Mesodermal cell (in vitro differentiated cells): ENCODE measurements around the gene LRRC25.
"Not testable (repeated sequence)": the region's sequence is repeated elsewhere in the genome, so short reads cannot be mapped to it uniquely, and the experiment has no call there.

Experiments
- H3K27ac ChIP-seq: 2 replicates; pipeline ENCODE4 v1.7.0; 2013; ENCODE audit warnings: mild to moderate bottlenecking, low read depth, low read length, moderate library complexity; ENCODE audit not compliant: severe bottlenecking
- H3K36me3 ChIP-seq: 2 replicates; pipeline ENCODE4 v1.7.1; 2013; ENCODE audit warnings: mild to moderate bottlenecking, low read length, moderate library complexity; ENCODE audit not compliant: control insufficient read depth, insufficient read depth
- H3K4me1 ChIP-seq: one replicate; pipeline ENCODE4 v1.7.1; 2013; ENCODE audit warnings: mild to moderate bottlenecking, low read length; ENCODE audit not compliant: insufficient read depth, control insufficient read depth, poor library complexity, severe bottlenecking
- H3K4me3 ChIP-seq: 2 replicates; pipeline ENCODE4 v1.7.0; 2013; ENCODE audit warnings: low read length, control low read depth, mild to moderate bottlenecking; ENCODE audit not compliant: insufficient read depth, poor library complexity, severe bottlenecking; ENCODE audit errors: extremely low read depth
- H3K9me3 ChIP-seq: 2 replicates; pipeline ENCODE4 v1.7.1; 2013; ENCODE audit warnings: mild to moderate bottlenecking, low read length, moderate library complexity; ENCODE audit not compliant: control insufficient read depth
- WGBS, 2 experiments: methylation state at CpG; one replicate each; pipeline ENCODE4 v1.1.5; 2013; ENCODE audit warnings: missing lambda C conversion rate in 2 of 2; ENCODE audit not compliant: insufficient coverage in 2 of 2; 5-methylcytosine and 5-hydroxymethylcytosine counted together

LRRC25 gene

GRCh38 chr19:18368504-18369222 lies 28.8 kb downstream of the LRRC25 start:
- no peaks in the 10 kb centered on the region for H3K9me3 ChIP-seq

GRCh38 chr19:18366021-18366435 lies 31.4 kb downstream of the LRRC25 start:
- no peaks in the 10 kb centered on the region for H3K9me3 ChIP-seq
- H3K4me3 ChIP-seq, result no peak overlapping the region
- WGBS, 2 experiments, result 100% methylated on average over 1 of the region's 2 CpGs; no CpG with 5 or more reads in 1 of the 2 experiments
- peaks cover 4% of the 10 kb centered on the region for H3K36me3 ChIP-seq
- H3K27ac ChIP-seq, result no peak overlapping the region
- H3K4me1 ChIP-seq, result peaks cover 37% of the 10 kb centered on the region

More at GRCh38 chr19:18368504-18369222, 28.8 kb downstream of the LRRC25 start:
- 88 to 94% methylated on average over 11 to 13 of the region's 15 CpGs for WGBS, 2 experiments
- Histone ChIP-seq H3K4me1 (peaks cover 36% of the 10 kb centered on the region), H3K27ac (no peak overlapping the region), H3K4me3 (no peak overlapping the region), H3K36me3 (no peaks in the 10 kb centered on the region)

GRCh38 chr19:18364826-18365528 lies 32.4 kb downstream of the LRRC25 start:
- 65 to 66% methylated on average over 8 to 13 of the region's 15 CpGs for WGBS, 2 experiments
- Histone ChIP-seq H3K4me1 (peaks cover 37% of the 10 kb centered on the region), H3K9me3 (no peaks in the 10 kb centered on the region), H3K4me3 (no peak overlapping the region), H3K36me3 (peaks cover 4% of the 10 kb centered on the region), H3K27ac (peak overlapping the region; percentile 94)

- peaks cover 31% of the 10 kb centered on the region for H3K4me1 ChIP-seq
- peak overlapping the region; percentile 94 for H3K27ac ChIP-seq
- WGBS, 2 experiments, result 82 to 83% methylated on average over 9 to 10 of the region's 11 CpGs
These were observed 33.1 kb downstream of the LRRC25 start for GRCh38 chr19:18364277-18364825.

GRCh38 chr19:18363787-18364186 lies 33.6 kb downstream of the LRRC25 start:
- no peak overlapping the region for H3K4me3 ChIP-seq
- H3K27ac ChIP-seq, result no peak overlapping the region
- WGBS, 2 experiments, result 88 to 94% methylated on average over 4 to 6 of the region's 6 CpGs
- H3K9me3 ChIP-seq, result no peaks in the 10 kb centered on the region
- H3K4me1 ChIP-seq, result peaks cover 25% of the 10 kb centered on the region
- peaks cover 6% of the 10 kb centered on the region for H3K36me3 ChIP-seq

More at GRCh38 chr19:18364277-18364825, 33.1 kb downstream of the LRRC25 start:
- H3K36me3 ChIP-seq, H3K9me3 ChIP-seq, H3K4me3 ChIP-seq: not testable (repeated sequence)

GRCh38 chr19:18362934-18363542 lies 34.4 kb downstream of the LRRC25 start:
- Histone ChIP-seq H3K27ac (no peak overlapping the region), H3K36me3 (peaks cover 6% of the 10 kb centered on the region), H3K9me3 (no peaks in the 10 kb centered on the region), H3K4me3 (no peak overlapping the region), H3K4me1 (peaks cover 23% of the 10 kb centered on the region)
- WGBS, 2 experiments, result 94 to 95% methylated on average over 11 to 14 of the region's 17 CpGs

GRCh38 chr19:18361646-18362045 lies 35.8 kb downstream of the LRRC25 start:
- Histone ChIP-seq H3K36me3 (peaks cover 18% of the 10 kb centered on the region), H3K27ac (no peak overlapping the region), H3K4me1 (peaks cover 23% of the 10 kb centered on the region), H3K9me3 (peaks cover 11% of the 10 kb centered on the region), H3K4me3 (no peak overlapping the region)
- WGBS, 2 experiments, result 89 to 96% methylated on average over 6 to 8 of the region's 8 CpGs

GRCh38 chr19:18357041-18357440 lies 40.4 kb downstream of the LRRC25 start:
- 100% methylated on average over 2 of the region's 3 CpGs for WGBS, 2 experiments
- H3K36me3 ChIP-seq, result peaks cover 27% of the 10 kb centered on the region
- peaks cover 4% of the 10 kb centered on the region for H3K4me1 ChIP-seq
- peaks cover 12% of the 10 kb centered on the region for H3K9me3 ChIP-seq
- no peak overlapping the region for H3K27ac ChIP-seq
- H3K4me3 ChIP-seq, result no peak overlapping the region

- not testable (repeated sequence) for H3K4me1 ChIP-seq, H3K27ac ChIP-seq, H3K4me3 ChIP-seq
- WGBS, 2 experiments, result 94 to 100% methylated on average over 3 of the region's 7 CpGs
- Histone ChIP-seq H3K36me3 (peaks cover 23% of the 10 kb centered on the region), H3K9me3 (peaks cover 12% of the 10 kb centered on the region)
These were observed 42.7 kb downstream of the LRRC25 start for GRCh38 chr19:18354743-18355142.

GRCh38 chr19:18353378-18354005 lies 43.9 kb downstream of the LRRC25 start:
- H3K27ac ChIP-seq, result no peak overlapping the region
- no peak overlapping the region for H3K4me3 ChIP-seq
- H3K36me3 ChIP-seq, result peaks cover 20% of the 10 kb centered on the region
- peaks cover 12% of the 10 kb centered on the region for H3K9me3 ChIP-seq
- no peaks in the 10 kb centered on the region for H3K4me1 ChIP-seq
- 94 to 96% methylated on average over 5 to 8 of the region's 8 CpGs for WGBS, 2 experiments
